HepG2 (cell line): Measurements from ENCODE around the gene C2CD3. TPM values are rescaled to one million over a fixed set of nuclear protein-coding genes. Genes with fewer than 3 reads are reported as not detected.
"Not testable (repeated sequence)": the region's sequence is repeated elsewhere in the genome, so short reads cannot be mapped to it uniquely, and the experiment has no call there.

Experiments used
- ATAC-seq: fragments of 200-7000 bp; cut with Tn5 transposase; 3 replicates; pipeline ENCODE4 v1.9.1; 2020; ENCODE audit warnings: mild to moderate bottlenecking, moderate library complexity
- BruUV-seq: library from RNA; stranded (reverse); fragments of 400-500 nt; replicated peaks from 2 replicates; lab custom pipeline; 2021; lab: Mats Ljungman, UMichigan
- CTCF ChIA-PET: fragments of 300-600 bp; formaldehyde crosslinking; extraction: SDS; loops from one replicate; lab custom pipeline; 2021; ENCODE audit warnings: low total read pairs, inconsistent platforms, low intra/inter-chr PET ratio; lab: Yijun Ruan, JAX
- POLR2A ChIA-PET: fragments of 350-600 bp; sonication (Branson Sonifier 250); formaldehyde crosslinking; loops from one replicate; lab custom pipeline; 2020; ENCODE audit warnings: antibody characterized with exemption, inconsistent platforms; lab: Yijun Ruan, JAX
- DNase-seq: peaks from one replicate; pipeline ENCODE4 v3.0.0-alpha.2; 2015; ENCODE audit warnings: low spot score
- FAIRE-seq: peaks from 3 replicates; lab custom pipeline; 2011; peaks lifted over from hg19 to GRCh38; lab: Jason Lieb, UNC
- H2AFZ ChIP-seq: one replicate; pipeline ENCODE4 v1.6.1; 2011; ENCODE audit warnings: low read length, inconsistent platforms
- H3K27ac ChIP-seq: fragments of 300-600 bp; 3 replicates; pipeline ENCODE4 v1.8.0; 2011; ENCODE audit warnings: mixed run types, mild to moderate bottlenecking, mixed read lengths, low read length, inconsistent platforms; ENCODE audit not compliant: insufficient read depth; ENCODE audit errors: extremely low read length
- H3K27me3 ChIP-seq, 2 experiments: fragments of 200-600 bp in 1 of 2; 2 replicates in 1 of 2; 3 replicates in 1 of 2; pipeline versions ENCODE4 v1.6.0 to v1.8.0; 2011; ENCODE audit warnings: low read length in 2 of 2, mild to moderate bottlenecking in 2 of 2, moderate library complexity in 2 of 2, inconsistent platforms in 1 of 2; ENCODE audit not compliant: insufficient read depth in 2 of 2, control insufficient read depth in 1 of 2
- H3K36me3 ChIP-seq, 2 experiments: fragments of 200-600 bp in 1 of 2; replicated peaks in 1 of 2; 2 replicates in 1 of 2; 3 replicates in 1 of 2; pipeline versions ENCODE4 v1.5.1 to v1.8.0; 2011; ENCODE audit warnings: low read length in 2 of 2, inconsistent platforms in 1 of 2; ENCODE audit not compliant: insufficient read depth in 2 of 2, control insufficient read depth in 1 of 2
- H3K4me1 ChIP-seq: 2 replicates; pipeline ENCODE4 v1.5.1; 2012; ENCODE audit warnings: low read length, inconsistent platforms; ENCODE audit not compliant: insufficient read depth
- H3K4me2 ChIP-seq: 2 replicates; pipeline ENCODE4 v1.6.0; 2011; ENCODE audit warnings: low read depth, low read length, inconsistent platforms
- H3K4me3 ChIP-seq, 3 experiments: fragments of 200-600 bp in 1 of 3; sonication (generic), shearing (Covaris generic) in 1 of 3; replicated peaks in 1 of 3; 2 replicates each; pipeline ENCODE4 v1.5.1; 2011 to 2016; ENCODE audit warnings: low read length in 3 of 3, inconsistent platforms in 2 of 3, low read depth in 2 of 3, mild to moderate bottlenecking in 2 of 3, control low read depth in 1 of 3, mixed read lengths in 1 of 3; ENCODE audit not compliant: insufficient read depth in 1 of 3
- H3K79me2 ChIP-seq: one replicate; pipeline ENCODE4 v1.6.1; 2011; ENCODE audit warnings: low read length, inconsistent platforms; ENCODE audit not compliant: insufficient read depth
- H3K9ac ChIP-seq: 2 replicates; pipeline ENCODE4 v1.6.0; 2011; ENCODE audit warnings: mild to moderate bottlenecking, low read depth, low read length, inconsistent platforms; ENCODE audit not compliant: insufficient read depth
- H3K9me3 ChIP-seq: 2 replicates; pipeline ENCODE4 v1.5.1; 2012; ENCODE audit warnings: mild to moderate bottlenecking, low read length
- H4K20me1 ChIP-seq: 2 replicates; pipeline ENCODE4 v1.6.0; 2011; ENCODE audit warnings: inconsistent platforms, mild to moderate bottlenecking, low read length, moderate library complexity; ENCODE audit not compliant: insufficient read depth
- AHDC1 ChIP-seq: sonication (generic); formaldehyde crosslinking; IDR thresholded peaks from 2 replicates; pipeline ENCODE4 v1.5.1; 2020; ENCODE audit warnings: mild to moderate bottlenecking, missing genetic modification reagents, borderline replicate concordance
- CREB1 ChIP-seq, 2 experiments: fragments of 450-650 bp in 1 of 2; IDR thresholded peaks; 2 replicates each; pipeline ENCODE4 v1.6.1; 2016 to 2017; ENCODE audit warnings: control low read depth in 1 of 2, mild to moderate bottlenecking in 1 of 2, missing compliant biosample characterization in 1 of 2, missing genetic modification characterization in 1 of 2
- EP300 ChIP-seq, 3 experiments: sonication (generic) in 1 of 3; formaldehyde crosslinking in 1 of 3; IDR thresholded peaks; 2 replicates each; pipeline versions ENCODE4 v1.5.1 to v1.6.1; 2011 to 2020; ENCODE audit warnings: low read depth in 2 of 3, low read length in 2 of 3, borderline replicate concordance in 1 of 3, improper control_type of control experiment in 1 of 3, mild to moderate bottlenecking in 1 of 3, missing genetic modification reagents in 1 of 3, moderate library complexity in 1 of 3
- FOSL1 ChIP-seq: sonication (generic); formaldehyde crosslinking; IDR thresholded peaks from 2 replicates; pipeline ENCODE4 v1.9.0; 2021; ENCODE audit warnings: missing genetic modification reagents, borderline replicate concordance
- FOXA1 ChIP-seq, 2 experiments: fragments of 450-650 bp in 1 of 2; sonication (generic) in 1 of 2; formaldehyde crosslinking in 1 of 2; IDR thresholded peaks; 2 replicates each; pipeline versions ENCODE4 v1.4.0 to v1.6.1; 2016 to 2020; ENCODE audit warnings: missing genetic modification reagents in 1 of 2
- FOXP1 ChIP-seq, 2 experiments: fragments of 450-650 bp in 1 of 2; IDR thresholded peaks; 2 replicates each; pipeline ENCODE4 v1.6.1; 2017 to 2018; ENCODE audit warnings: antibody characterized with exemption in 1 of 2
- GATAD2A ChIP-seq: IDR thresholded peaks from 2 replicates; pipeline ENCODE4 v1.6.1; 2016
- PAXIP1 ChIP-seq: sonication (generic); formaldehyde crosslinking; conservative IDR thresholded peaks from 2 replicates; pipeline ENCODE4 v1.4.0; 2020; ENCODE audit warnings: mild to moderate bottlenecking, missing genetic modification reagents, moderate library complexity
- RARA ChIP-seq: IDR thresholded peaks from 2 replicates; pipeline ENCODE4 v1.6.1; 2016; ENCODE audit warnings: missing genetic modification reagents, missing compliant biosample characterization
- RCOR2 ChIP-seq: IDR thresholded peaks from 2 replicates; pipeline ENCODE4 v1.6.1; 2016; ENCODE audit warnings: missing biosample characterization, missing genetic modification reagents
- REPIN1 ChIP-seq: sonication (generic); formaldehyde crosslinking; IDR thresholded peaks from 2 replicates; pipeline ENCODE4 v1.8.0; 2022; ENCODE audit warnings: missing genetic modification reagents, low read depth, mild to moderate bottlenecking, borderline replicate concordance
- TFDP2 ChIP-seq: sonication (generic); formaldehyde crosslinking; IDR thresholded peaks from 2 replicates; pipeline ENCODE4 v1.4.0; 2020; ENCODE audit warnings: missing genetic modification reagents
- in situ Hi-C: cut with HindIII; loops from 2 replicates; pipeline ENCODE4 v1.10.0; 2017; ENCODE audit warnings: low pct_unique_long_range_greater_than_20kb; ENCODE audit not compliant: extremely low pct_ligation_motif_present
- intact Hi-C: fragments of 100-400 bp; cut with micrococcal nuclease; formaldehyde crosslinking; loops from one replicate; pipeline ENCODE4 v1.10.0; 2022; ENCODE audit not compliant: unreplicated experiment
- polyA plus RNA-seq, 8 experiments: library from polyadenylated mRNA; depleted of rRNA in 3 of 8; stranded (reverse) in 7 of 8; unstranded in 1 of 8; fragments of >200 nt; fragmentation: Illumina TruSeq in 4 of 8; extraction: Trizol in 4 of 8; gene quantifications; 2 replicates each; pipeline versions ENCODE4 v1.2.1 to v1.2.3, GENCODE V29; 2011 to 2016; ENCODE audit warnings: low read depth in 4 of 8, missing spikeins in 1 of 8, mixed read lengths in 1 of 8; ENCODE audit not compliant: insufficient read depth in 1 of 8
- total RNA-seq, 5 experiments: library from RNA; depleted of rRNA; stranded (reverse); fragments of >200 nt; fragmentation: Illumina TruSeq; extraction: Trizol; gene quantifications; 2 replicates each; pipeline ENCODE4 v1.2.3, GENCODE V29; 2016; ENCODE audit warnings: low read depth in 1 of 5

C2CD3 gene
- total and polyA plus RNA-seq, 2 of the 13 experiments (the other 11 are each of a cell fraction or from before 2014, with no cell fraction given): 5.5 to 6.4 TPM

DNA sequence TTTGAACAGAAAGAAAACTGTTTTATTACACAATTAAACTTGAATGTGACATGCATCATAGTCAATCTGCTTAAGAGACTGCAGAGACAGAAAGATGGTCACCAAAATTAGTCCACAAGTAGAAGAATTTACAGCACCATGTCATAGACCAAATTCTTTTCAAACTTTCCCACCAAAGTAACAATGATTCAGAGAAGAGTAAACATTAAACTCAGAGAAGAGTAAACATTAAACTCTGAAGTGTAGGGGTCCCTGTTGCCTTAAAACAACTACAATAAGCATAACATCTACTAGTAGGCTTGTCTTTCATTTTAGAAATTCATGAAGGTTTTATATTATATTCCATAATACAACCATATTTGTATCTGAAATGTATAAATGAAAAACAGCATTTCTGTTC lies 104.1 kb downstream of the C2CD3 start:
- H3K4me3 ChIP-seq; BruUV-seq; CTCF ChIA-PET; H3K9me3 ChIP-seq; POLR2A ChIA-PET; H3K27me3 ChIP-seq; FAIRE-seq; H2AFZ ChIP-seq; H4K20me1 ChIP-seq; H3K36me3 ChIP-seq; intact Hi-C loops; H3K79me2 ChIP-seq; in situ Hi-C loops; H3K9ac ChIP-seq; TF ChIP-seq FOXP1 (IDR thresholded peaks at IDR 0.05); EP300 (CRISPR knock-in tag; IDR thresholded peaks at IDR 0.05; ENCODE audit: borderline replicate concordance); FOXA1 (IDR thresholded peaks at IDR 0.05); CREB1 (IDR thresholded peaks at IDR 0.05): not testable (repeated sequence)
- Histone ChIP-seq H3K4me2 (peak overlapping the region; percentile 21), H3K4me1 (peaks cover 27% of the 10 kb centered on the region), H3K27ac (peak overlapping the region; percentile 44)
- DNase-seq: peak; percentile 84
- peak; percentile 84 for ATAC-seq
- TF ChIP-seq REPIN1 (CRISPR knock-in tag) (0 out of 2 replicates have a peak, but pooled peaks have one; percentile 26), GATAD2A (peak; percentile 58), FOXP1 (CRISPR knock-in tag; IDR thresholded peaks at IDR 0.05) (peak; percentile 29; the same call in 1 of the 2 replicates), RARA (CRISPR knock-in tag) (peak; percentile 9; the same call in 1 of the 2 replicates), AHDC1 (CRISPR knock-in tag) (peak; percentile 78; the same call in 1 of the 2 replicates), EP300 (IDR thresholded peaks at IDR 0.05; ENCODE audit: low read depth in 2 of 2, low read length in 2 of 2) (0 out of 4 replicates have a peak, but pooled peaks of 1 of the 2 experiments have one; percentile 18), PAXIP1 (peak; percentile 59), FOXA1 (CRISPR knock-in tag; IDR thresholded peaks at IDR 0.05) (0 out of 2 replicates have a peak, but pooled peaks have one; percentile 36), TFDP2 (CRISPR knock-in tag) (peak; percentile 59; the same call in 1 of the 2 replicates), FOSL1 (peak; percentile 48; the same call in 1 of the 2 replicates), RCOR2 (CRISPR knock-in tag) (peak; percentile 42; the same call in 1 of the 2 replicates), CREB1 (CRISPR knock-in tag; IDR thresholded peaks at IDR 0.05) (0 out of 2 replicates have a peak, but pooled peaks have one; percentile 16)
